ENCODE measurements around the gene DYNC1LI1. TPM values are rescaled to one million over a fixed set of nuclear protein-coding genes. Genes with fewer than 3 reads are reported as not detected.

The DYNC1LI1 gene
- total RNA-seq, 2 experiments from 2014 or later: 28.6 to 48.7 TPM

GRCh38 chr3:32483772-32484171 is 86.9 kb downstream of the DYNC1LI1 start:
- Histone ChIP-seq H3K4me3 (ENCODE audit: low read depth, low read length, poor library complexity, severe bottlenecking) (no peak overlapping the region), H4K20me1 (ENCODE audit: insufficient read depth, low read length) (no peaks in the 10 kb centered on the region), H3K4me1 (ENCODE audit: insufficient read depth, low read length, poor library complexity, severe bottlenecking) (peaks cover 14% of the 10 kb centered on the region), H3K9me3 (ENCODE audit: low read length) (no peaks in the 10 kb centered on the region), H3K27ac (ENCODE audit: low read depth, low read length, poor library complexity, severe bottlenecking) (no peak overlapping the region), H3K9me2 (ENCODE audit: insufficient read depth, low read length) (no peaks in the 10 kb centered on the region), H3K36me3 (ENCODE audit: insufficient read depth, low read length) (peaks cover 57% of the 10 kb centered on the region), H3K79me2 (ENCODE audit: insufficient read depth, low read depth, low read length) (no peaks in the 10 kb centered on the region), H2AFZ (ENCODE audit: low read length) (no peak overlapping the region), H3K4me2 (ENCODE audit: low read length) (no peak overlapping the region)
- no peak for TF ChIP-seq CTCF (conservative IDR thresholded peaks at IDR 0.05; ENCODE audit: low read length)
- no peak for TF ChIP-seq EZH2phosphoT487 (IDR thresholded peaks at IDR 0.05; ENCODE audit: borderline replicate concordance, low read depth, low read length)
- no peak for DNase-seq (ENCODE audit: low spot score)
- ChIA-PET POLR2A (interaction anchor here (0.5 to 1.5 kb wide), 6 partner anchors 12 to 842 kb away, joined by 3 to 9 read pairs (median 4); no protein-coding TSS in a partner anchor), CTCF (ENCODE audit: unreplicated experiment) (no interaction called here)
- intact Hi-C loops (cut with micrococcal nuclease; ENCODE audit: unreplicated experiment): no loop called here
- no TSS peak for BruUV-seq (replicated peaks)

- POLR2A ChIA-PET: interaction anchor here (1.4 to 1.5 kb wide), 3 partner anchors 13 to 19 kb away, joined by 4 to 9 read pairs (median 6); no protein-coding TSS in a partner anchor
- H3K36me3 ChIP-seq (ENCODE audit: insufficient read depth, low read length): peaks cover 55% of the 10 kb centered on the region
- no peaks in the 10 kb centered on the region for H3K79me2 ChIP-seq (ENCODE audit: insufficient read depth, low read depth, low read length)
These were observed 88.0 kb downstream of the DYNC1LI1 start for GRCh38 chr3:32482693-32483092.

More at GRCh38 chr3:32482693-32483092, 88.0 kb downstream of the DYNC1LI1 start:
- no peak for DNase-seq (ENCODE audit: low spot score)
- Histone ChIP-seq H2AFZ (ENCODE audit: low read length) (no peak overlapping the region), H3K4me3 (ENCODE audit: low read depth, low read length, poor library complexity, severe bottlenecking) (no peak overlapping the region), H3K4me2 (ENCODE audit: low read length) (no peak overlapping the region), H3K9me3 (ENCODE audit: low read length) (no peaks in the 10 kb centered on the region), H3K27ac (ENCODE audit: low read depth, low read length, poor library complexity, severe bottlenecking) (no peak overlapping the region), H4K20me1 (ENCODE audit: insufficient read depth, low read length) (no peaks in the 10 kb centered on the region), H3K9me2 (ENCODE audit: insufficient read depth, low read length) (no peaks in the 10 kb centered on the region), H3K4me1 (ENCODE audit: insufficient read depth, low read length, poor library complexity, severe bottlenecking) (peaks cover 14% of the 10 kb centered on the region)
- TF ChIP-seq CTCF (conservative IDR thresholded peaks at IDR 0.05; ENCODE audit: low read length) (no peak), EZH2phosphoT487 (IDR thresholded peaks at IDR 0.05; ENCODE audit: borderline replicate concordance, low read depth, low read length) (no peak)
- BruUV-seq (replicated peaks): TSS peak; percentile 12
- CTCF ChIA-PET (ENCODE audit: unreplicated experiment): no interaction called here
- intact Hi-C loops (cut with micrococcal nuclease; ENCODE audit: unreplicated experiment): no loop called here
